ENCODE measurements around the gene USP53. TPM values are rescaled to one million over a fixed set of nuclear protein-coding genes. Genes with fewer than 3 reads are reported as not detected.
A peak's percentile ranks its signal among the peaks of the same experiment; 100 is the strongest.

Gene USP53
- total RNA-seq, 1 experiment from 2014 or later: 20.1 TPM

DNA sequence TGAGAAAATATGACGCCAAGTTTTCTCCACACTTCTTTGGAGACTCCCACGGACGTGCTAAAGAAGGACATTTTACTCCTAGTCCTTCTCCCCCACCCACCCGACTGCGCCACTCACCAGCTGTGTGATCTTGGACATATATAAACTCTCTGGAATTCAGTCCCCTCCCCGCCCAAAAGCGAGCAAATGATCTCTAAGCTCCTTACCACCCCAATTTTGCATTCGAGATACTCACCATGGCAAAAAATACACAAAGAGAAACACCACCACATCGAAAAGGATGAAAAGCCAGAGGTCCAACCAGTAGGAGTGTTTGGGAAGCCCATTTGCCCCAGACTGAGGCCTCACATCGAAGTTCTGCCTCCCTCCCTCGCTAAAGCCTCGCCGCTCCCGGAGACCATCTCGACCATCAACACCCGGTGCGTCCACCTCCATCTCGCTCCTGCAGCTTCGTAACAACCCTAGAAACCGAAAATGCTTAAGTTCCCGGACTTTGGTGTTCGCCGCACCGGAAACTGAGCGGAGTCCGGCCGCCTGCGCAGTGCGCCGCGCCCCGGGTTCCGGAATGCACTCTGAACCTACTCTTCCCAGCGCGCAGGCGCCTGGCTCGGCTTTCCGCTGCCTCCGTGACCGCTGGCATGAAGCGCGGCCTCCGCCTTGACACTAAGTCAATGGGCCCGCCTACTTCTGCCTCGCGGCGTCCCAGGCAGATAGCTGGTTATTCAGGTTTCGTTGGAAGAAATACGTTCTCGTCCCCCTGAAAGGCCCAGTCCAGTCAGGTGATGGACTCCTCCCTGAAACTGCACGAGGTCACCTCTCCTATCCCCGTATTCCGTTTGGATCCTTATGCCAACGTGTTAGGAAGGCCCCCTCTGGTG is 87.8 kb downstream of the USP53 start (continued):
- no peak for TF ChIP-seq NR3C1 (CRISPR knock-in tag; conservative IDR thresholded peaks at IDR 0.05; ENCODE audit: low read depth)
- no peak for TF ChIP-seq NFATC4 (CRISPR knock-in tag; IDR thresholded peaks at IDR 0.05)
- TF ChIP-seq PRDM15 (CRISPR knock-in tag; IDR thresholded peaks at IDR 0.05): no peak
- TF ChIP-seq RORB (CRISPR knock-in tag; IDR thresholded peaks at IDR 0.05): no peak
- TF ChIP-seq, protein P1, sequence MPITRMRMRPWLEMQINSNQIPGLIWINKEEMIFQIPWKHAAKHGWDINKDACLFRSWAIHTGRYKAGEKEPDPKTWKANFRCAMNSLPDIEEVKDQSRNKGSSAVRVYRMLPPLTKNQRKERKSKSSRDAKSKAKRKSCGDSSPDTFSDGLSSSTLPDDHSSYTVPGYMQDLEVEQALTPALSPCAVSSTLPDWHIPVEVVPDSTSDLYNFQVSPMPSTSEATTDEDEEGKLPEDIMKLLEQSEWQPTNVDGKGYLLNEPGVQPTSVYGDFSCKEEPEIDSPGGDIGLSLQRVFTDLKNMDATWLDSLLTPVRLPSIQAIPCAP (CRISPR knock-in tag; IDR thresholded peaks at IDR 0.05): 0 out of 2 replicates have a peak, but pooled peaks have one; percentile 61
- no peak for TF ChIP-seq EMX1 (CRISPR knock-in tag; IDR thresholded peaks at IDR 0.05)
- TF ChIP-seq TEAD1 (CRISPR knock-in tag; IDR thresholded peaks at IDR 0.05): peak; percentile 75; the same call in 1 of the 2 replicates
- TF ChIP-seq, protein P2, sequence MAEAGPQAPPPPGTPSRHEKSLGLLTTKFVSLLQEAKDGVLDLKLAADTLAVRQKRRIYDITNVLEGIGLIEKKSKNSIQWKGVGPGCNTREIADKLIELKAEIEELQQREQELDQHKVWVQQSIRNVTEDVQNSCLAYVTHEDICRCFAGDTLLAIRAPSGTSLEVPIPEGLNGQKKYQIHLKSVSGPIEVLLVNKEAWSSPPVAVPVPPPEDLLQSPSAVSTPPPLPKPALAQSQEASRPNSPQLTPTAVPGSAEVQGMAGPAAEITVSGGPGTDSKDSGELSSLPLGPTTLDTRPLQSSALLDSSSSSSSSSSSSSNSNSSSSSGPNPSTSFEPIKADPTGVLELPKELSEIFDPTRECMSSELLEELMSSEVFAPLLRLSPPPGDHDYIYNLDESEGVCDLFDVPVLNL (CRISPR knock-in tag; IDR thresholded peaks at IDR 0.05; ENCODE audit: borderline replicate concordance, low read depth): no peak
- TF ChIP-seq, protein P3, sequence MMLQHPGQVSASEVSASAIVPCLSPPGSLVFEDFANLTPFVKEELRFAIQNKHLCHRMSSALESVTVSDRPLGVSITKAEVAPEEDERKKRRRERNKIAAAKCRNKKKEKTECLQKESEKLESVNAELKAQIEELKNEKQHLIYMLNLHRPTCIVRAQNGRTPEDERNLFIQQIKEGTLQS (CRISPR knock-in tag; conservative IDR thresholded peaks at IDR 0.05): no peak
- no peak for TF ChIP-seq ESRRA (CRISPR knock-in tag; IDR thresholded peaks at IDR 0.05; ENCODE audit: borderline replicate concordance)
- TF ChIP-seq ZNF423 (CRISPR knock-in tag; IDR thresholded peaks at IDR 0.05): no peak
- TF ChIP-seq, protein P4, sequence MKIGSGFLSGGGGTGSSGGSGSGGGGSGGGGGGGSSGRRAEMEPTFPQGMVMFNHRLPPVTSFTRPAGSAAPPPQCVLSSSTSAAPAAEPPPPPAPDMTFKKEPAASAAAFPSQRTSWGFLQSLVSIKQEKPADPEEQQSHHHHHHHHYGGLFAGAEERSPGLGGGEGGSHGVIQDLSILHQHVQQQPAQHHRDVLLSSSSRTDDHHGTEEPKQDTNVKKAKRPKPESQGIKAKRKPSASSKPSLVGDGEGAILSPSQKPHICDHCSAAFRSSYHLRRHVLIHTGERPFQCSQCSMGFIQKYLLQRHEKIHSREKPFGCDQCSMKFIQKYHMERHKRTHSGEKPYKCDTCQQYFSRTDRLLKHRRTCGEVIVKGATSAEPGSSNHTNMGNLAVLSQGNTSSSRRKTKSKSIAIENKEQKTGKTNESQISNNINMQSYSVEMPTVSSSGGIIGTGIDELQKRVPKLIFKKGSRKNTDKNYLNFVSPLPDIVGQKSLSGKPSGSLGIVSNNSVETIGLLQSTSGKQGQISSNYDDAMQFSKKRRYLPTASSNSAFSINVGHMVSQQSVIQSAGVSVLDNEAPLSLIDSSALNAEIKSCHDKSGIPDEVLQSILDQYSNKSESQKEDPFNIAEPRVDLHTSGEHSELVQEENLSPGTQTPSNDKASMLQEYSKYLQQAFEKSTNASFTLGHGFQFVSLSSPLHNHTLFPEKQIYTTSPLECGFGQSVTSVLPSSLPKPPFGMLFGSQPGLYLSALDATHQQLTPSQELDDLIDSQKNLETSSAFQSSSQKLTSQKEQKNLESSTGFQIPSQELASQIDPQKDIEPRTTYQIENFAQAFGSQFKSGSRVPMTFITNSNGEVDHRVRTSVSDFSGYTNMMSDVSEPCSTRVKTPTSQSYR (CRISPR knock-in tag; IDR thresholded peaks at IDR 0.05): no peak; the same call in 1 of the 2 replicates
- peak; percentile 53; the same call in 1 of the 2 replicates for TF ChIP-seq USF2 (CRISPR knock-in tag; IDR thresholded peaks at IDR 0.05)
- 0 out of 2 replicates have a peak, but pooled peaks have one; percentile 45 for TF ChIP-seq ELF4 (CRISPR knock-in tag; IDR thresholded peaks at IDR 0.05; ENCODE audit: low read depth)
- peak; percentile 84 for TF ChIP-seq GABPB1 (CRISPR knock-in tag; IDR thresholded peaks at IDR 0.05)
- TF ChIP-seq E2F5 (CRISPR knock-in tag; IDR thresholded peaks at IDR 0.05): no peak
- no peak for TF ChIP-seq CBFB (CRISPR knock-in tag; IDR thresholded peaks at IDR 0.05; ENCODE audit: low read depth)
- TF ChIP-seq RELA (CRISPR knock-in tag; IDR thresholded peaks at IDR 0.05; ENCODE audit: borderline replicate concordance): no peak
- no peak for TF ChIP-seq OVOL2 (CRISPR knock-in tag; IDR thresholded peaks at IDR 0.05; ENCODE audit: borderline replicate concordance)
- TF ChIP-seq, protein P5, sequence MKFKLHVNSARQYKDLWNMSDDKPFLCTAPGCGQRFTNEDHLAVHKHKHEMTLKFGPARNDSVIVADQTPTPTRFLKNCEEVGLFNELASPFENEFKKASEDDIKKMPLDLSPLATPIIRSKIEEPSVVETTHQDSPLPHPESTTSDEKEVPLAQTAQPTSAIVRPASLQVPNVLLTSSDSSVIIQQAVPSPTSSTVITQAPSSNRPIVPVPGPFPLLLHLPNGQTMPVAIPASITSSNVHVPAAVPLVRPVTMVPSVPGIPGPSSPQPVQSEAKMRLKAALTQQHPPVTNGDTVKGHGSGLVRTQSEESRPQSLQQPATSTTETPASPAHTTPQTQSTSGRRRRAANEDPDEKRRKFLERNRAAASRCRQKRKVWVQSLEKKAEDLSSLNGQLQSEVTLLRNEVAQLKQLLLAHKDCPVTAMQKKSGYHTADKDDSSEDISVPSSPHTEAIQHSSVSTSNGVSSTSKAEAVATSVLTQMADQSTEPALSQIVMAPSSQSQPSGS (CRISPR knock-in tag; IDR thresholded peaks at IDR 0.05; ENCODE audit: borderline replicate concordance, low read depth): no peak
- TF ChIP-seq TEAD4 (CRISPR knock-in tag; IDR thresholded peaks at IDR 0.05): no peak
- no peak for TF ChIP-seq JUN (CRISPR knock-in tag; IDR thresholded peaks at IDR 0.05)
- no peak for TF ChIP-seq SMAD3 (CRISPR knock-in tag; IDR thresholded peaks at IDR 0.05; ENCODE audit: borderline replicate concordance)
- TF ChIP-seq JAZF1 (CRISPR knock-in tag; IDR thresholded peaks at IDR 0.05): no peak
- TF ChIP-seq, protein P6, sequence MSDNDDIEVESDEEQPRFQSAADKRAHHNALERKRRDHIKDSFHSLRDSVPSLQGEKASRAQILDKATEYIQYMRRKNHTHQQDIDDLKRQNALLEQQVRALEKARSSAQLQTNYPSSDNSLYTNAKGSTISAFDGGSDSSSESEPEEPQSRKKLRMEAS (CRISPR knock-in tag; IDR thresholded peaks at IDR 0.05): peak; percentile 92
- TF ChIP-seq IRF2 (CRISPR knock-in tag; IDR thresholded peaks at IDR 0.05; ENCODE audit: borderline replicate concordance, low read depth): no peak
